ENCODE data around the gene PI16. TPM values are rescaled to one million over a fixed set of nuclear protein-coding genes. Genes with fewer than 3 reads are reported as not detected.

The PI16 gene
- total RNA-seq, 1 experiment from 2014 or later, result not detected

DNA sequence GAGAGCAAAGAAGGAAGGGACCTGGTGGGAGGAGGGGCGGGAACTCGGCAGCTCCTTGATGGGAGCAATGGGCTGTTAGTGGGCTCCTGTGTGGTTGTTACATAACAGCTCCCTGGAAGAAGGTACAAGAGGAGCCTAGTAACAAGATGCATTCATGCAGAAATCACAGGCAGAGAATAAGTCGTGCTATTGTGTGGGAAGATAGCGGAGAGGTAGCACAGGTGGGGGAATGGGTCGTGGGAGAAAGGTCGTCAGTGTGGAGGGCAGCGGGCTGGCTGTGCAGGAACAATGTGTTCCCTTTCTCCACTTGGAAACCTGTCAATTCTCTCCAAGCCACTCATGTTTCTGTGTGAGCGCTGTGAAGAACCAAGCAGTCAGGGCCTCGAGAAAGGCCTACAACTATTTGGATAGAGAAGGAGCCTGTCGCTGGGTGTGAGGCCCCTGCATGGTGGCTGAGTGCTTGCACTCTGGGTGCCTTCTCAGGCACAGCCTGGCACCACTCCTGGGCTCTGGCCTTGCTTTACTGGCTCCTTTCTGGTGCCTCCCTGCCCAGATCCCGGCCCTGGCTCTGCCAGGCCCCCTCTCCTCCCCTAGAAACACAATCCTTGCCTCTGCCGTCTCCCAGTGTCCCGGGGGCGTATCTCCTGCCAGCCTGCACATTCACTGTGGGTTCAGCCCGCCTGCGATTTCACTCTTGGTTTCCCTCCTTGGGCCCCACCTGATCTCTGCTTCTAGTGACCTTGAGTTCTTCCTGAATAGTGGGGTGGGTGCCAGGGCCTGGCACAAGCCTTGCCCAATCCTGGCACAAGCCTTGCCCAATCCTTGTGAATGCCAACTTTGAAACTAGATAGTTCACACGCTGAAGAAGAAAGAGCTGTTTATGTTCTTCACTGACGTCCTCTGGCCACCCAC lies 43.5 kb downstream of the PI16 start:
- ChIA-PET CTCF (no interaction called here), POLR2A (no interaction called here)
- ATAC-seq, result no peak; the same call in 1 of the 2 replicates
- Histone ChIP-seq H3K9me3 (ENCODE audit: control insufficient read depth, insufficient read depth, low read depth, low read length) (no peaks in the 10 kb centered on the region), H3K27me3 (ENCODE audit: control insufficient read depth, insufficient read depth, low read length) (no peaks in the 10 kb centered on the region), H3K36me3 (ENCODE audit: control insufficient read depth, insufficient read depth, low read length) (no peaks in the 10 kb centered on the region), H3K4me1 (ENCODE audit: control insufficient read depth, insufficient read depth, low read length) (no peaks in the 10 kb centered on the region; the same call in 1 of the 2 replicates), H3K27ac (ENCODE audit: low read length) (no peak overlapping the region), H3K4me3 (ENCODE audit: low read depth in 2 of 2, low read length in 2 of 2) (no peak overlapping the region)
- in situ Hi-C loops (cut with HindIII; ENCODE audit: low pct_unique_long_range_greater_than_20kb, low sequenced_read_pairs) (no loop called here), intact Hi-C loops (cut with micrococcal nuclease; ENCODE audit: unreplicated experiment) (no loop called here)
- DNase-seq (ENCODE audit: low read depth, low spot score), result no peak
- no TSS peak for BruUV-seq (replicated peaks)
- TF ChIP-seq, protein P1, sequence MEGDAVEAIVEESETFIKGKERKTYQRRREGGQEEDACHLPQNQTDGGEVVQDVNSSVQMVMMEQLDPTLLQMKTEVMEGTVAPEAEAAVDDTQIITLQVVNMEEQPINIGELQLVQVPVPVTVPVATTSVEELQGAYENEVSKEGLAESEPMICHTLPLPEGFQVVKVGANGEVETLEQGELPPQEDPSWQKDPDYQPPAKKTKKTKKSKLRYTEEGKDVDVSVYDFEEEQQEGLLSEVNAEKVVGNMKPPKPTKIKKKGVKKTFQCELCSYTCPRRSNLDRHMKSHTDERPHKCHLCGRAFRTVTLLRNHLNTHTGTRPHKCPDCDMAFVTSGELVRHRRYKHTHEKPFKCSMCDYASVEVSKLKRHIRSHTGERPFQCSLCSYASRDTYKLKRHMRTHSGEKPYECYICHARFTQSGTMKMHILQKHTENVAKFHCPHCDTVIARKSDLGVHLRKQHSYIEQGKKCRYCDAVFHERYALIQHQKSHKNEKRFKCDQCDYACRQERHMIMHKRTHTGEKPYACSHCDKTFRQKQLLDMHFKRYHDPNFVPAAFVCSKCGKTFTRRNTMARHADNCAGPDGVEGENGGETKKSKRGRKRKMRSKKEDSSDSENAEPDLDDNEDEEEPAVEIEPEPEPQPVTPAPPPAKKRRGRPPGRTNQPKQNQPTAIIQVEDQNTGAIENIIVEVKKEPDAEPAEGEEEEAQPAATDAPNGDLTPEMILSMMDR (IDR thresholded peaks at IDR 0.05), result no peak
- TF ChIP-seq, protein P2, sequence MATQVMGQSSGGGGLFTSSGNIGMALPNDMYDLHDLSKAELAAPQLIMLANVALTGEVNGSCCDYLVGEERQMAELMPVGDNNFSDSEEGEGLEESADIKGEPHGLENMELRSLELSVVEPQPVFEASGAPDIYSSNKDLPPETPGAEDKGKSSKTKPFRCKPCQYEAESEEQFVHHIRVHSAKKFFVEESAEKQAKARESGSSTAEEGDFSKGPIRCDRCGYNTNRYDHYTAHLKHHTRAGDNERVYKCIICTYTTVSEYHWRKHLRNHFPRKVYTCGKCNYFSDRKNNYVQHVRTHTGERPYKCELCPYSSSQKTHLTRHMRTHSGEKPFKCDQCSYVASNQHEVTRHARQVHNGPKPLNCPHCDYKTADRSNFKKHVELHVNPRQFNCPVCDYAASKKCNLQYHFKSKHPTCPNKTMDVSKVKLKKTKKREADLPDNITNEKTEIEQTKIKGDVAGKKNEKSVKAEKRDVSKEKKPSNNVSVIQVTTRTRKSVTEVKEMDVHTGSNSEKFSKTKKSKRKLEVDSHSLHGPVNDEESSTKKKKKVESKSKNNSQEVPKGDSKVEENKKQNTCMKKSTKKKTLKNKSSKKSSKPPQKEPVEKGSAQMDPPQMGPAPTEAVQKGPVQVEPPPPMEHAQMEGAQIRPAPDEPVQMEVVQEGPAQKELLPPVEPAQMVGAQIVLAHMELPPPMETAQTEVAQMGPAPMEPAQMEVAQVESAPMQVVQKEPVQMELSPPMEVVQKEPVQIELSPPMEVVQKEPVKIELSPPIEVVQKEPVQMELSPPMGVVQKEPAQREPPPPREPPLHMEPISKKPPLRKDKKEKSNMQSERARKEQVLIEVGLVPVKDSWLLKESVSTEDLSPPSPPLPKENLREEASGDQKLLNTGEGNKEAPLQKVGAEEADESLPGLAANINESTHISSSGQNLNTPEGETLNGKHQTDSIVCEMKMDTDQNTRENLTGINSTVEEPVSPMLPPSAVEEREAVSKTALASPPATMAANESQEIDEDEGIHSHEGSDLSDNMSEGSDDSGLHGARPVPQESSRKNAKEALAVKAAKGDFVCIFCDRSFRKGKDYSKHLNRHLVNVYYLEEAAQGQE (IDR thresholded peaks at IDR 0.05; ENCODE audit: insufficient read depth in 1 of 2, low read depth in 2 of 2, low read length in 1 of 2), result no peak
- TF ChIP-seq SIN3A (IDR thresholded peaks at IDR 0.05; ENCODE audit: borderline replicate concordance, insufficient read depth, low read depth, low read length), result no peak
- no peak for TF ChIP-seq POLR2AphosphoS5 (IDR thresholded peaks at IDR 0.05; ENCODE audit: low read depth, low read length)
- TF ChIP-seq TCF7L2 (IDR thresholded peaks at IDR 0.05; ENCODE audit: low read depth, low read length), result no peak

- ChIA-PET CTCF (no interaction called here), POLR2A (no interaction called here)
- H3K4me1 ChIP-seq (ENCODE audit: control insufficient read depth, insufficient read depth, low read length), result no peaks in the 10 kb centered on the region; the same call in 1 of the 2 replicates
- DNase-seq (ENCODE audit: low read depth, low spot score) (no peak), ATAC-seq (no peak)
- no peaks in the 10 kb centered on the region for H3K9me3 ChIP-seq (ENCODE audit: control insufficient read depth, insufficient read depth, low read depth, low read length)
- TF ChIP-seq SIN3A (IDR thresholded peaks at IDR 0.05; ENCODE audit: borderline replicate concordance, insufficient read depth, low read depth, low read length) (no peak), TCF7L2 (IDR thresholded peaks at IDR 0.05; ENCODE audit: low read depth, low read length) (no peak)
- TF ChIP-seq, protein P1 (IDR thresholded peaks at IDR 0.05), result no peak
- intact Hi-C loops (cut with micrococcal nuclease; ENCODE audit: unreplicated experiment), result no loop called here
- in situ Hi-C loops (cut with HindIII; ENCODE audit: low pct_unique_long_range_greater_than_20kb, low sequenced_read_pairs), result no loop called here
- H3K27me3 ChIP-seq (ENCODE audit: control insufficient read depth, insufficient read depth, low read length), result no peaks in the 10 kb centered on the region
- no peaks in the 10 kb centered on the region for H3K36me3 ChIP-seq (ENCODE audit: control insufficient read depth, insufficient read depth, low read length)
- H3K4me3 ChIP-seq (ENCODE audit: low read depth in 2 of 2, low read length in 2 of 2), result no peak overlapping the region
- H3K27ac ChIP-seq (ENCODE audit: low read length), result no peak overlapping the region
- BruUV-seq (replicated peaks), result no TSS peak
These were observed 44.1 kb downstream of the PI16 start for GRCh38 chr6:36998723-36999038.

All from Panc1 (cell line).